Measurements from ENCODE around the gene SAXO2. TPM values are rescaled to one million over a fixed set of nuclear protein-coding genes. Genes with fewer than 3 reads are reported as not detected.
"Not testable (repeated sequence)": the region's sequence is repeated elsewhere in the genome, so short reads cannot be mapped to it uniquely, and the experiment has no call there.

Gene SAXO2
- total RNA-seq, 1 experiment from 2014 or later, result not detected

- Histone ChIP-seq H3K4me3 (no peak overlapping the region), H3K9me3 (no peaks in the 10 kb centered on the region), H3K36me3 (no peaks in the 10 kb centered on the region), H3K27me3 (no peaks in the 10 kb centered on the region)
- DNase-seq, result no peak
These were observed 42.1 kb downstream of the SAXO2 start for GRCh38 chr15:82304778-82305090.

DNA sequence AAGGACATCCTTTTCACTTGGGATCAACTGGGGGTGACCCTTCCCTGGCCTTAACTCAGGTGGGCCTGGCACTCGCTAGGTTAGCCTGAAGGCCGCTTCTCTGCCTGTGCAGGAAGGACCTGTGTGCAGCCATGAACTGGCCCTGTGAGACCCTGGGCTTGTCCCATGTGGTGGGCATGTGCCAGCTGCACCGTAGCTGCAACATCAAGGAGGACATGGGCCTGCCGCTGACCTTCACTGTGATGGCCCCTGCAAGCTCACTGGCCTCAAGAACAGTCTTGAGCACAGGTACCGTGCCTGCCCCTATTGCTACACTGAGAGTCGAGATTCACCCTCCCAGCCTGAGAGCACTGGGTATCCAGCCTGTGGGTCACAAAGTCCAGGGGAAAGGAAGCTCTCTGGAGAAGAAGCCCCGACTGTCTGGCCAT, 43.0 kb downstream of the SAXO2 start:
- peaks cover 2% of the 10 kb centered on the region; the same call in 1 of the 2 replicates for H3K9me3 ChIP-seq
- no peaks in the 10 kb centered on the region for H3K36me3 ChIP-seq
- H3K4me3 ChIP-seq, result no peak overlapping the region
- H3K27me3 ChIP-seq, result no peaks in the 10 kb centered on the region
- DNase-seq, result no peak

GRCh38 chr15:82306791-82307713, 44.4 kb downstream of the SAXO2 start:
- Histone ChIP-seq H3K4me3 (no peak overlapping the region), H3K27me3 (no peaks in the 10 kb centered on the region), H3K9me3 (peaks cover 2% of the 10 kb centered on the region; the same call in 1 of the 2 replicates), H3K36me3 (no peaks in the 10 kb centered on the region)
- no peak for DNase-seq

- H3K4me3 ChIP-seq, result no peak overlapping the region
- H3K9me3 ChIP-seq, result peaks cover 2% of the 10 kb centered on the region; the same call in 1 of the 2 replicates
- no peaks in the 10 kb centered on the region for H3K27me3 ChIP-seq
- DNase-seq, result no peak
- no peaks in the 10 kb centered on the region for H3K36me3 ChIP-seq
These were observed 45.1 kb downstream of the SAXO2 start for GRCh38 chr15:82307714-82308081.

- H3K4me3 ChIP-seq, result no peak overlapping the region
- H3K9me3 ChIP-seq, result peaks cover 2% of the 10 kb centered on the region; the same call in 1 of the 2 replicates
- no peak for DNase-seq
- H3K36me3 ChIP-seq, result no peaks in the 10 kb centered on the region
- no peaks in the 10 kb centered on the region for H3K27me3 ChIP-seq
These were observed 47.2 kb downstream of the SAXO2 start for GRCh38 chr15:82309802-82310201.

DNA sequence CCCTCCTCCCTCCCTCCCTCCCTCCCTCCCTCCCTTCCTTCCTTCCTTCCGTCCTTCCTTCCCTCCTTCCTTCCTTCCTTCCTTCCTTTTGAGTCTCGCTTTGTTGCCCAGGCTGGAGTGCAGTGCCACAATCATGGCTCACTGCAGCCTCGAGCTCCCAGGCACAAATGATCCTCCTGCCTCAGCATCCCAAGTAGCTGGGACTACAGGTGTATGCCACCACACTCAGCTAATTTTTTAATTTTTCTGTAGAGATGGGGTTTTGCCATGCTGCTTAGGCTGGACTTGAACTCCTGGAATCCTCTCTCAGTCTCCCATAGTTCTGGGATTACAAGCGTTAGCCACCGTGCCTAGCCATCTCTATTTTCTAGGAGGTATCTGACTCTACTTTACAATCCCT, 48.7 kb downstream of the SAXO2 start:
- not testable (repeated sequence) for H3K9me3 ChIP-seq, DNase-seq, H3K27me3 ChIP-seq, H3K4me3 ChIP-seq, H3K36me3 ChIP-seq

- H3K4me3 ChIP-seq, result no peak overlapping the region
- H3K27me3 ChIP-seq, result no peaks in the 10 kb centered on the region
These were observed 50.1 kb downstream of the SAXO2 start for GRCh38 chr15:82312586-82313349.

DNA sequence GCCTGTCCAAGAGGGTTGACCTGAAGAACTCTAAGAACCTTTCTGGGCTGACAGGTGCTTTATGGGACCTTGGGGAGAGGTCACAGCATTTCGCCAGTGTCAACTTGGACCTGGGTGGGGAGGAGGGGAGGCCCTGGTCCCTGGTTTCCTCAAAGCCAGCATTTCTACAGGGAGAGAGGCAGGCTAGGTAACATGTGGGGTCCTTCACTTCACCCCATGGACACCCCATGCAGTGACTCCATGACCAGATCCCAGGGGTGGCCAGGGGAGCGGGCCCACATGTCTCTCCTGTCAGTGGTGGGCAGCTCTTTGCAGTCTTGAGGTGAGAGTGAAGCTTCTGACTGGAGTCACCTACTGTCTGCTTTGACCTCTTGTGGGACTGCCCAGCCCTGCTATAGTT, 50.8 kb downstream of the SAXO2 start:
- H3K36me3 ChIP-seq, result no peaks in the 10 kb centered on the region
- no peak overlapping the region for H3K4me3 ChIP-seq

More at GRCh38 chr15:82312586-82313349, 50.1 kb downstream of the SAXO2 start:
- Histone ChIP-seq H3K9me3 (peaks cover 2% of the 10 kb centered on the region; the same call in 1 of the 2 replicates), H3K36me3 (no peaks in the 10 kb centered on the region)
- DNase-seq, result peak; percentile 42

DNA sequence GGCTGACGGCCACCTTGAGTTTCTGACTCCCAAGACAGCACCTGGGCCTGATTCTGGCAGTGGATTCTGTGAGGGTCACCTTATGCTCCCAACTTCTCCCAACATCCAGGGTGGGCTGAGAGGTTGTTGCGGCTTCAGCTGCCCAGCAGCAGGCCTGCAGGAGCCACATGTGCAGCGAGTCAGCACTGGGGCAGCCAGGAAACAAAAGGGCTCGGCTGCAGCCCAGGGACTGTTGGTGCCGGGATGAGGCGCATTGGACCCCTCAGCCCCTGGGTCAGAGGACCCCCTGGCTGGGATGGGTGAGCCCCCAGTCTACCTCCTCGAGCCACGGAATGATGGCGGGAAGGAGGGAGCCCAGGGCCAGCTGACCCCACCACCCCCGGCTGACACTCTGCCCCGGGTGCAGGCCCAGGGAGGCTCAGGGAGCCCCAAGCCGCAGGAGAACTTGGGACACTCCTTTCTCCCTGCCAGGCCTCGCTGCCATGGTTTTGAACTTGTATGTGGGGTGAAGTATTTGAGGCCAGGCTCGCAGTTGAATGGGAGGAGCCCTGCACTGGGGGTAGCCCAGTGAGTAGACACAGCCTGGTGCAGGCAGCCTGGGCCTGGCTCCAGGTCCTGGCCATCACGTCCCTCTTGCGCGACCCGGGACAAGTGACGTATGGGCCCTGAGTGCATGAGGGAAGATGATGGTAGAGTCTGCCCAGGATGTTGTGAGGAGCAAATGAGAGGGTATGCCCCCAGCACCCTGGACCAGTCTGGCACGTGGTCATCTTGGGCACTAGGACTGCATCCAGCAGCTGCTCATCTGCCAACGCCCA, 51.5 kb downstream of the SAXO2 start:
- H3K4me3 ChIP-seq, H3K36me3 ChIP-seq, DNase-seq: not testable (repeated sequence)

More for the DNA sequence above, 50.8 kb downstream of the SAXO2 start:
- peaks cover 2% of the 10 kb centered on the region; the same call in 1 of the 2 replicates for H3K9me3 ChIP-seq
- H3K27me3 ChIP-seq, result no peaks in the 10 kb centered on the region
- DNase-seq, result no peak

DNA sequence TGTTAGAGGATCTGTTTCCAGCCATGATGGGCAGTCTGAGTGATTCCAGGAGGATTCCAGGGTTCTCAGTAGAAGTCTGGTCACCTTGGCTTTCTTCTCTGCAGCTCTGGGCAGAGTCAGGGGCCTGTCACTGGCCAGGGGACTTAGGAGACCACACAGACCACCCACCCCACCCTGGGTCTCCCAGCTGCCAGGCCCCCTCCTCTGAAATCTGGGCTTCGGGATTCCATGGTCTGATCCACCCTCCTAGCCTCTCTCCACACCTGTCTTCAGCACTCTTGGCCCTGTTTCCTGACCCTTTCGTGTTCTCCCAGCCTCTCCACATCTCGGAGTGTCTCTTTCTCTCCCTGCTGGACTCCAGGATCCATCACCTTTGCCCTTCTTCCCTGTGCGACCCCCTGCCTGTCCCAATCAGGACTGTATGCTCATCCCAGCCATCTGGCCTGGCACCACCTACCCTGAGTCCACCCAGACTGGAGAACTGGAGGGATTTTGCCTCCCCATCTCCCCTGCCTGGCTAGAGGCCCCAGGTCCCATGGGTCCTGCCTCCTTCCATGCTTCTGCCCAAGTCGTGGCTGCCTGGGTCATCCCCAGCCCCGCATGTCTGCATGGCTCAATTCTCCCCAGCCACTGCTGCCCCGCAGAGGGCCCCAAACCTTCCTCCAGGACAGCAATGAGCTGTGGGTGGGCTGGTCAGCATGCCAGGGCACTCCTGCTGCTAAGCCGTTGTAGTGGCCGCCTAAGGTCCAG, 52.3 kb downstream of the SAXO2 start:
- no peak for DNase-seq
- Histone ChIP-seq H3K27me3 (no peaks in the 10 kb centered on the region), H3K36me3 (no peaks in the 10 kb centered on the region), H3K9me3 (peaks cover 2% of the 10 kb centered on the region; the same call in 1 of the 2 replicates), H3K4me3 (no peak overlapping the region)

More for the DNA sequence above, 51.5 kb downstream of the SAXO2 start:
- H3K9me3 ChIP-seq, H3K27me3 ChIP-seq: not testable (repeated sequence)

- Histone ChIP-seq H3K4me3 (no peak overlapping the region), H3K27me3 (no peaks in the 10 kb centered on the region), H3K9me3 (no peaks in the 10 kb centered on the region), H3K36me3 (no peaks in the 10 kb centered on the region)
- DNase-seq, result no peak
These were observed 53.1 kb downstream of the SAXO2 start for GRCh38 chr15:82315519-82316246.

- DNase-seq, H3K4me3 ChIP-seq, H3K27me3 ChIP-seq, H3K36me3 ChIP-seq, H3K9me3 ChIP-seq: not testable (repeated sequence)
These were observed 53.9 kb downstream of the SAXO2 start for GRCh38 chr15:82316247-82317090.

- no peaks in the 10 kb centered on the region for H3K27me3 ChIP-seq
- H3K9me3 ChIP-seq, result no peaks in the 10 kb centered on the region
- no peak overlapping the region for H3K4me3 ChIP-seq
- H3K36me3 ChIP-seq, result no peaks in the 10 kb centered on the region
- no peak for DNase-seq
These were observed 54.5 kb downstream of the SAXO2 start for GRCh38 chr15:82317091-82317489.

GRCh38 chr15:82317516-82317915, 54.9 kb downstream of the SAXO2 start:
- H3K4me3 ChIP-seq, H3K27me3 ChIP-seq, H3K36me3 ChIP-seq, DNase-seq, H3K9me3 ChIP-seq: not testable (repeated sequence)

DNA sequence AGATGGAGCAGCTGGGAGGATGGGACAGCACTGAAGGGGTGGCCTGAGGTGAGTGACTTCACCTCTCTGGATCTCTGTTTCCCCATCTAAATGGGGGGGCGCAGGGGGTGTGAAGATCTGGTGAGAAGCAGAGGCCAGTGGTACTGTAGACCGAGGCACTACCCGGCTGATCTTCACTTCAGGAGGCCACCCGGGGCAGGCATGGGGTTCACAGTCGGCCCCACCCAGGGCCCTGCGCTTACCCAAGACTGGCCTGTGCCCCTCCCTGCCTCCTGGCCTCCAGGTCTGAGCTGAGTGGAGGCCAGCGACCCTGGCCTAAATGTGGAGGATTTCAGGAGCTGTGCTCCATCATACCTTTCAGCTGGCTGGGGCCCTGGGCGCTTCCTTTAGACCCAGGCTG, 55.7 kb downstream of the SAXO2 start:
- H3K36me3 ChIP-seq, H3K9me3 ChIP-seq, H3K27me3 ChIP-seq, DNase-seq, H3K4me3 ChIP-seq: not testable (repeated sequence)
